ENCODE measurements around the gene ECSCR.
"Not testable (repeated sequence)": the region's sequence is repeated elsewhere in the genome, so short reads cannot be mapped to it uniquely, and the experiment has no call there.

Gene ECSCR

GRCh38 chr5:139443831-139444453 is 18.6 kb downstream of the ECSCR start:
- no peak for DNase-seq

DNA sequence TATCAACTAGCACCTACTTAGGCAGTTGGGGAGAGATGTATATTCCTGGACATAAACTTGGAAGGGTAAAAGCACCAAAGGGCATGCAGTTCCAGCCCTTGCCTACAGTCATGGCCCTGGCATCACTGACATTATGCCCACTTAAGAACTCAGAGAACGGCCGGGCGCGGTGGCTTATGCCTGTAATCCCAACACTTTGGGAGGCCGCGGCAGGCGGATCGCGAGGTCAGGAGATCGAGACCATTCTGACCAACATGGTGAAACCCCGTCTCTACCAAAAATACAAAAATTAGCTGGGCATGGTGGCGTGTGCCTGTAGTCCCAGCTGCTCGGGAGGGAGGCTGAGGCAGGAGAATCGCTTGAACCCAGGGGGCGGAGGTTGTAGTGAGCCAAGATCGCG is 22.1 kb downstream of the ECSCR start:
- not testable (repeated sequence) for DNase-seq

GRCh38 chr5:139439013-139439903 is 23.3 kb downstream of the ECSCR start, which contains the start of gene DNAJC18:
Gene DNAJC18 (minus strand): TSS chr5:139439525. CDS start chr5:139439445, 80 bp downstream.
- DNase-seq: peak; percentile 83

DNA sequence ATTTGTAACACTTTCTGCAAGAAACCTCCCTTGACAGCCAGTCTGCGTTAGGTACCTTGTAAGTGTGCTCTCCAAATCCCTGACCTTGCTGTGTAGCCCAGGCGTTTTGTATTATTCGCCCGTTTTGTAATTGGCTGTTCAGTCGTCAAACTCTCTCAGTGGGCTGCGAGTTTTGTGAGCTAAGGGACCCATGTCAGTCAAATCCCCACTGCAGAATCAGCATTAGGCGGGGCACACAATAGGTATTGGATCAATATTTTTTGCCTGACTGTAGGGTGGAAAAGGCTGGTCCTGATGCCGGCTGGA is 23.9 kb downstream of the ECSCR start:
- DNase-seq: no peak

GRCh38 chr5:139435676-139436075 is 26.9 kb downstream of the ECSCR start:
- DNase-seq: no peak

DNA sequence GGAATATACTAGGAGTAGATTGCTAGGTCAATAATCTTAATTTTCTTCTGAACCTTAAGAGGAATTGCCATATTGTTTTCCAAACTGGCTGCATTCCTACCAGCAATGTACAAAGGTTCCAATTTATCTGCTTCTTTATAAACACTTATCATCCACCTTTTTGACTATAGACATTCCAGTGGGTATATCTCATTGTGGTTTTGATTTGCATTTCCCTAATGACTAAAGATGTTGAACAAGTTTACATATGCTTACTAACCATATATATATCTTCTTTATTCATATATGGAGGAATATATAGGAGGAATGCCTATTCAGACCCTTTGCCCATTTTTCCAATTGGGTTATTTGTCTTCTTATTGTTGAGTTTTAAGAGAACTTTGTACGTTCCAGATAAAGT is 30.8 kb downstream of the ECSCR start:
- no peak for DNase-seq

DNA sequence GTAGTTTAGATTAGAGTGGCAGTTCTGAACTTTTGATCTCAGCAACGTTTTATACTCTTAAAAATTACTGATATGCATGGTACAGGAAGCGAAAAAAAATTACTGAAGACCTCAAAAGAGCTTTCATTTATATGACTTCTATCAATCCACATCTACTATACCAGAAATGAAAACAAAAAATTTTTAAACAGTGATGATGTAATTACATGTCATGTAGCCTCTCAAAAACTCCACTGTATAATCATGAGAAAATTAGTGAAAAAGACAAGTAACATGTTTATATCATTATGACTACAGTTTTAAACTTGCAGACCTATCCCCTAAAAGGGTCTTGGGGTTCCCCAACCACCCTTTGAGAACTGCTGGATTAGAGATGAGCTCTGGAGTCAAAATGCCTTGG is 32.5 kb downstream of the ECSCR start:
- no peak for DNase-seq

DNA sequence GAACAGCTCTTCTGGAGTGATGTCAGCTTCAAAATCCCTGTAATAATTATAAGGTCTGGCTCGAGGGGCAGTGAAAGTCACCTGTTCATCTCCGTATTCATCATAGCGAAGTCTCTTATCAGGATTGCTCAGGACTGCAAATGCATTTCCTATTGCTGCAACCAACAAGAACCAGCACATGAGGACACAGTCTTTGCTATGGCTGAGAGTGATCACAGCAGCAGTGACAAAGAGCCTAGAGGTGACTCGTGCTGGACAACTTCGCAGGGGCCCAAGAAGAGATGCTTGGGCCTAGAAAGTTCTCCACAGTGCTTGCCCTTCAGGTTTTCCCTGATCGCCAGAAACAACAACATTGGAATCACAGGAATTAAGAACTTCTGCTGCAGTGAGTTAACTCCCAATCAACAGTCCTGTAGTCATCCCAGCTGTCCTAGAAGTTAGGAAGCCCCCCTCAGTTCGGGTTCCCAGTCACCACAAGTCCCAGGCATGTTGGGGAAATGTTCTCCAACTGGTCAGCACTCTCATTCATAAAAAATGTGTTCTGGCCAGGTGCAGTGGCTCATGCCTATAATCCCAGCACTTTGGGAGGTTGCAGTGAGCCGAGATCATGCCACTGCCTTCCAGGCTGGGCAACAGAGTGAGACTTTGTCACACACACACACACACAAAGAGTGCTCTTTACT is 36.2 kb downstream of the ECSCR start:
- no peak for DNase-seq

DNA sequence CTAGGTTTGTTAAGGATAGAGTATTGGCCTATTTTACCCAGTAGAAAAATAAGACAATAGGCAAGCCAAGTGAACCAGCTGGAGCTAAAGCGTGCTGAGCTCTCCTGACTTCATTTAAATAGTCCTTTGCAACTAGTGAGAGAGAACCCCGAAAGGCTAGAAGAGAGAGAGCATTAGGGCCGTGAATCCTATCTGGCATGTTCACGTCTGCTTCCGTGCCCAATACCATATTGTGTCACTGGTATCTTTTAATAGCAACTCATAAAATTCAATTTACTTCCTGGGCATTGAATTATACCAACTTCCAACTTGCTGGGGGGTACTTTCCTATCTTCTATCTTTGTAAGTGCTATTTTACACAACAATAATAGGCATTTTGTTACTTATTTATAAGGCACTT is 37.0 kb downstream of the ECSCR start:
- DNase-seq: no peak

- peak; percentile 35 for DNase-seq
Observed at GRCh38 chr5:139422307-139422893, 40.1 kb downstream of the ECSCR start.

- no peak for DNase-seq
Observed at GRCh38 chr5:139419226-139420192, 43.0 kb downstream of the ECSCR start.

DNA sequence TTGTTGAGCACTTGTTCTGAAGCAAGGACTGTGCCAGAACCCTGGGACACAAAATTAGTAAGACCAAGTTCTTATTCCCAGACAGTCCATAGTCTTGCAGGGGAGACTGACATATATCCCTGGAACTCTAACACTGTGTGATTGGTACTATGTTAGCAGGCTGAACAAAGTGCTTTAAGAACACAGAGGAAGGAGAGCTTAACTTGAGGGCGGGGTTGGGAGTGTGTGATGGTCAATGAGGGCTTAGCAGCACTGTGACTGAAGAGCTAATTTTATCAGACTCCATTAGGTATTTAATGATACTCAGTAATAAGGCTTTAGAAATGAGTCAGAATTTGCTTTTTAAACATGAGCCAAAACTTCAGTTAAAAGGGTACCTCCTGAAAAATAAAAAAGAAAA is 43.8 kb downstream of the ECSCR start:
- DNase-seq: no peak

- peak; percentile 9 for DNase-seq
Observed at GRCh38 chr5:139417214-139417613, 45.3 kb downstream of the ECSCR start.

DNA sequence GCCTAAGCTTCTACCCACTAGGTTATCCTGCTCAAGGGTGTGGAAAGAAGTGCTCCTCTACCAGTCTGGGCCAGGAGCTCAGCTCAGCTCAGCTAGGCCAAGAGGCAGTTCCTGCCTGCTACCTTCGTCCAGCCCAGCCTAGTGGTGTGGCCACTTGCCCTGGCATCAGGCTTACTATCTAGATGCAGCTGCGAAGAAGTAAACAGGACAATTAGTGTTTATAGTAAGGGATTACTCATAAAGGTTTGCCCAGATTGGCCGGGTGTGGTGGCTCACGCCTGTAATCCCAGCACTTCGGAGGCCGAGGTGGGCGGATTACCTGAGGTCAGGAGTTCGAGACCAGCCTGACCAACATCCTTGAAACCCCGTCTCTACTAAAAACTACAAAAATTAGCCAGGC is 45.9 kb downstream of the ECSCR start:
- no peak for DNase-seq

GRCh38 chr5:139415869-139416268 is 46.7 kb downstream of the ECSCR start:
- no peak for DNase-seq

GRCh38 chr5:139415221-139415861 is 47.2 kb downstream of the ECSCR start:
- DNase-seq: no peak

GRCh38 chr5:139414581-139415130 is 47.9 kb downstream of the ECSCR start:
- DNase-seq: no peak

DNA sequence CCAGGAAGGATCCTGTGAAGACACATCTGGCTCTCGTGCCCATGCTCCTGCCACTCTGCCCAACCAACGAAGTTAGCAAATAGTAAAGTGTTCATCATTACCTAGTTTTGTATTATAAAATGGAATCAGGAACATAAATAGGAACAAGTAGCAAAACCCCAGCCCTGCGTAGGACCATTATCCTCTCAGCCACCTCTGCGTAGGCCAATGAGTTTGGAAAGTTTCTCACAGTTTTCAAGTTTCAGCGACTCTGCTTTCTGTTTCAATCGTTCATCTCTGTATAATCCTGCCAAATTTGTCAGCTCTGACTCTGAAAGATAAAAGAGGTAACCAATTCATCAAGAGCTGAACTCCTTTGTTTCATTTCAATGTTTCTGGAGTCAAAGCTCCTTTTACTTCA is 48.6 kb downstream of the ECSCR start:
- no peak for DNase-seq

DNA sequence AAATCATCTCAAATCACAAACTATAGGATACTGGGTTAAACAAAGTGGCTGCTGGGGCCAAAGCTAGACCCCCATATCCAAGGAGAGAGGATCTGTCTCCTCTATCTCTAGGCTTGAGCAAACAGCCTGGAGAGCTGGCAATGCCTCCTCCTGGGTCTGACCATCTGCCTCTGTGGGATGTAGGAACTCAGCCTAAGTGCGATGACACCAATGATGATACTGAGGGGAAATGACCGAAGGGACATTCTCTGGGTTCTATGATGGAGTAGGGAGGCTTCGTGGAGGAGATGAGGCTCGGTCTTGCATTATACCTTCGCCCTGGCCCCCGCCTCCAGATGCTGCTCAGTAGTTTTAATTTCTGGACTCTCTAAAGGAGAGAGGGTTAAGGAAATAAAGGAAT is 49.4 kb downstream of the ECSCR start:
- DNase-seq: no peak

GRCh38 chr5:139410993-139411828 is 51.3 kb downstream of the ECSCR start:
- no peak for DNase-seq
